Liver (tissue), 3 donors: ENCODE measurements around the gene DGCR6L.
"Not testable (repeated sequence)": the region's sequence is repeated elsewhere in the genome, so short reads cannot be mapped to it uniquely, and the experiment has no call there.

ENCODE experiments used
- NR2F2 ChIP-seq: IDR thresholded peaks from 2 replicates; pipeline ENCODE4 v1.6.1; 2016; ENCODE audit warnings: antibody characterized with exemption
- RXRA ChIP-seq, 2 donors: IDR thresholded peaks; 2 replicates each; pipeline ENCODE4 v1.6.1; 2017 to 2018; ENCODE audit warnings: antibody characterized with exemption in 2 of 2, mild to moderate bottlenecking in 1 of 2
- TAF1 ChIP-seq: conservative IDR thresholded peaks from 2 replicates; pipeline ENCODE4 v1.6.1; 2016; ENCODE audit warnings: antibody characterized with exemption, mild to moderate bottlenecking
- TF ChIP-seq, protein P1 (sequence below): IDR thresholded peaks from 2 replicates; pipeline ENCODE4 v1.6.1; 2016; ENCODE audit warnings: antibody characterized with exemption, mild to moderate bottlenecking
- TF ChIP-seq, protein P2 (sequence below): fragments of 150-350 bp; IDR thresholded peaks from 2 replicates; pipeline ENCODE4 v1.5.1; 2017; ENCODE audit warnings: improper control_type of control experiment, low read depth, low read length; ENCODE audit not compliant: missing input control
- donor health status: healthy.
- donor health status: healthy.

GRCh38 chr22:20366841-20367240 is 47.0 kb upstream of the DGCR6L start:
- TF ChIP-seq, protein P1, sequence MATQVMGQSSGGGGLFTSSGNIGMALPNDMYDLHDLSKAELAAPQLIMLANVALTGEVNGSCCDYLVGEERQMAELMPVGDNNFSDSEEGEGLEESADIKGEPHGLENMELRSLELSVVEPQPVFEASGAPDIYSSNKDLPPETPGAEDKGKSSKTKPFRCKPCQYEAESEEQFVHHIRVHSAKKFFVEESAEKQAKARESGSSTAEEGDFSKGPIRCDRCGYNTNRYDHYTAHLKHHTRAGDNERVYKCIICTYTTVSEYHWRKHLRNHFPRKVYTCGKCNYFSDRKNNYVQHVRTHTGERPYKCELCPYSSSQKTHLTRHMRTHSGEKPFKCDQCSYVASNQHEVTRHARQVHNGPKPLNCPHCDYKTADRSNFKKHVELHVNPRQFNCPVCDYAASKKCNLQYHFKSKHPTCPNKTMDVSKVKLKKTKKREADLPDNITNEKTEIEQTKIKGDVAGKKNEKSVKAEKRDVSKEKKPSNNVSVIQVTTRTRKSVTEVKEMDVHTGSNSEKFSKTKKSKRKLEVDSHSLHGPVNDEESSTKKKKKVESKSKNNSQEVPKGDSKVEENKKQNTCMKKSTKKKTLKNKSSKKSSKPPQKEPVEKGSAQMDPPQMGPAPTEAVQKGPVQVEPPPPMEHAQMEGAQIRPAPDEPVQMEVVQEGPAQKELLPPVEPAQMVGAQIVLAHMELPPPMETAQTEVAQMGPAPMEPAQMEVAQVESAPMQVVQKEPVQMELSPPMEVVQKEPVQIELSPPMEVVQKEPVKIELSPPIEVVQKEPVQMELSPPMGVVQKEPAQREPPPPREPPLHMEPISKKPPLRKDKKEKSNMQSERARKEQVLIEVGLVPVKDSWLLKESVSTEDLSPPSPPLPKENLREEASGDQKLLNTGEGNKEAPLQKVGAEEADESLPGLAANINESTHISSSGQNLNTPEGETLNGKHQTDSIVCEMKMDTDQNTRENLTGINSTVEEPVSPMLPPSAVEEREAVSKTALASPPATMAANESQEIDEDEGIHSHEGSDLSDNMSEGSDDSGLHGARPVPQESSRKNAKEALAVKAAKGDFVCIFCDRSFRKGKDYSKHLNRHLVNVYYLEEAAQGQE, result not testable (repeated sequence)
- not testable (repeated sequence) for TF ChIP-seq RXRA (IDR thresholded peaks at IDR 0.05); TAF1; NR2F2
- TF ChIP-seq, protein P2, sequence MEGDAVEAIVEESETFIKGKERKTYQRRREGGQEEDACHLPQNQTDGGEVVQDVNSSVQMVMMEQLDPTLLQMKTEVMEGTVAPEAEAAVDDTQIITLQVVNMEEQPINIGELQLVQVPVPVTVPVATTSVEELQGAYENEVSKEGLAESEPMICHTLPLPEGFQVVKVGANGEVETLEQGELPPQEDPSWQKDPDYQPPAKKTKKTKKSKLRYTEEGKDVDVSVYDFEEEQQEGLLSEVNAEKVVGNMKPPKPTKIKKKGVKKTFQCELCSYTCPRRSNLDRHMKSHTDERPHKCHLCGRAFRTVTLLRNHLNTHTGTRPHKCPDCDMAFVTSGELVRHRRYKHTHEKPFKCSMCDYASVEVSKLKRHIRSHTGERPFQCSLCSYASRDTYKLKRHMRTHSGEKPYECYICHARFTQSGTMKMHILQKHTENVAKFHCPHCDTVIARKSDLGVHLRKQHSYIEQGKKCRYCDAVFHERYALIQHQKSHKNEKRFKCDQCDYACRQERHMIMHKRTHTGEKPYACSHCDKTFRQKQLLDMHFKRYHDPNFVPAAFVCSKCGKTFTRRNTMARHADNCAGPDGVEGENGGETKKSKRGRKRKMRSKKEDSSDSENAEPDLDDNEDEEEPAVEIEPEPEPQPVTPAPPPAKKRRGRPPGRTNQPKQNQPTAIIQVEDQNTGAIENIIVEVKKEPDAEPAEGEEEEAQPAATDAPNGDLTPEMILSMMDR, result not testable (repeated sequence)
